ENCODE results near the gene MCM7. TPM values are rescaled to one million over a fixed set of nuclear protein-coding genes. Genes with fewer than 3 reads are reported as not detected.

MCM7 gene
- total RNA-seq, 1 donor from 2014 or later, result 426 TPM

GRCh38 chr7:100072462-100072861, 28.7 kb downstream of the MCM7 start:
- DNase-seq (ENCODE audit: low read depth, low spot score), result no peak
- TF ChIP-seq CTCF (conservative IDR thresholded peaks at IDR 0.05), result no peak
- no peaks in the 10 kb centered on the region for H3K27me3 Mint-ChIP-seq (ENCODE audit: low read depth)

GRCh38 chr7:100071018-100071723, 30.0 kb downstream of the MCM7 start:
- H3K9me3 Mint-ChIP-seq, result peaks cover 25% of the 10 kb centered on the region
- no peaks in the 10 kb centered on the region for H3K4me1 Mint-ChIP-seq
- H3K27me3 Mint-ChIP-seq (ENCODE audit: low read depth), result no peaks in the 10 kb centered on the region
- peak overlapping the region; percentile 22 for H3K4me3 Mint-ChIP-seq
- no peak overlapping the region for H3K27ac Mint-ChIP-seq (ENCODE audit: unreplicated experiment)
- H3K36me3 Mint-ChIP-seq (ENCODE audit: low read depth), result peaks cover 75% of the 10 kb centered on the region
- no peak for DNase-seq (ENCODE audit: low read depth, low spot score)
- TF ChIP-seq CTCF (conservative IDR thresholded peaks at IDR 0.05), result no peak

More at GRCh38 chr7:100072462-100072861, 28.7 kb downstream of the MCM7 start:
- peaks cover 28% of the 10 kb centered on the region for H3K9me3 Mint-ChIP-seq
- H3K36me3 Mint-ChIP-seq (ENCODE audit: low read depth), result peaks cover 83% of the 10 kb centered on the region
- H3K4me1 Mint-ChIP-seq, result peaks cover 4% of the 10 kb centered on the region
- peak overlapping the region; percentile 8 for H3K4me3 Mint-ChIP-seq
- no peak overlapping the region for H3K27ac Mint-ChIP-seq (ENCODE audit: unreplicated experiment)

- DNase-seq (ENCODE audit: low read depth, low spot score), result no peak
- H3K27me3 Mint-ChIP-seq (ENCODE audit: low read depth), result no peaks in the 10 kb centered on the region
- no peak overlapping the region for H3K27ac Mint-ChIP-seq (ENCODE audit: unreplicated experiment)
- H3K4me3 Mint-ChIP-seq, result peak overlapping the region; percentile 23
- TF ChIP-seq CTCF (conservative IDR thresholded peaks at IDR 0.05), result no peak
- peaks cover 5% of the 10 kb centered on the region for H3K4me1 Mint-ChIP-seq
- H3K9me3 Mint-ChIP-seq, result peaks cover 25% of the 10 kb centered on the region
- peaks cover 70% of the 10 kb centered on the region for H3K36me3 Mint-ChIP-seq (ENCODE audit: low read depth)
These were observed 31.2 kb downstream of the MCM7 start for GRCh38 chr7:100069991-100070390.

- no peak overlapping the region for H3K27ac Mint-ChIP-seq (ENCODE audit: unreplicated experiment)
- DNase-seq (ENCODE audit: low read depth, low spot score), result no peak
- peaks cover 14% of the 10 kb centered on the region for H3K9me3 Mint-ChIP-seq
- peaks cover 53% of the 10 kb centered on the region for H3K36me3 Mint-ChIP-seq (ENCODE audit: low read depth)
- TF ChIP-seq CTCF (conservative IDR thresholded peaks at IDR 0.05), result no peak
- peaks cover 5% of the 10 kb centered on the region for H3K4me1 Mint-ChIP-seq
- peak overlapping the region; percentile 38 for H3K4me3 Mint-ChIP-seq
- H3K27me3 Mint-ChIP-seq (ENCODE audit: low read depth), result peaks cover 3% of the 10 kb centered on the region
These were observed 34.2 kb downstream of the MCM7 start for GRCh38 chr7:100066953-100067352.

GRCh38 chr7:100065452-100066186, 35.6 kb downstream of the MCM7 start:
- Mint-ChIP-seq H3K36me3 (ENCODE audit: low read depth) (peaks cover 50% of the 10 kb centered on the region), H3K9me3 (peaks cover 5% of the 10 kb centered on the region), H3K4me1 (peaks cover 5% of the 10 kb centered on the region), H3K4me3 (peak overlapping the region; percentile 36), H3K27ac (ENCODE audit: unreplicated experiment) (no peak overlapping the region), H3K27me3 (ENCODE audit: low read depth) (peaks cover 3% of the 10 kb centered on the region)
- no peak for DNase-seq (ENCODE audit: low read depth, low spot score)
- no peak for TF ChIP-seq CTCF (conservative IDR thresholded peaks at IDR 0.05)

Data from neural crest cell (in vitro differentiated cells).